ENCODE measurements around the gene CNDP1.

The CNDP1 gene

GRCh38 chr18:74541703-74542555 lies 7.6 kb downstream of the CNDP1 start:
- H3K9me3 Mint-ChIP-seq: peaks cover 10% of the 10 kb centered on the region
- peaks cover 17% of the 10 kb centered on the region for H3K4me1 Mint-ChIP-seq
- no peaks in the 10 kb centered on the region for H3K36me3 Mint-ChIP-seq (ENCODE audit: low read depth)
- peak overlapping the region; percentile 54 for H3K27ac Mint-ChIP-seq
- no peak for TF ChIP-seq CTCF (IDR thresholded peaks at IDR 0.05)
- no peak for DNase-seq
- H3K4me3 Mint-ChIP-seq: no peak overlapping the region
- H3K27me3 Mint-ChIP-seq (ENCODE audit: low read depth, poor library complexity): peaks cover 28% of the 10 kb centered on the region

GRCh38 chr18:74544898-74545297 lies 10.6 kb downstream of the CNDP1 start:
- peaks cover 6% of the 10 kb centered on the region for H3K36me3 Mint-ChIP-seq (ENCODE audit: low read depth)

GRCh38 chr18:74546007-74546406 lies 11.7 kb downstream of the CNDP1 start:
- Mint-ChIP-seq H3K27ac (no peak overlapping the region), H3K36me3 (ENCODE audit: low read depth) (peaks cover 6% of the 10 kb centered on the region), H3K4me3 (no peak overlapping the region), H3K9me3 (peaks cover 47% of the 10 kb centered on the region), H3K27me3 (ENCODE audit: low read depth, poor library complexity) (peaks cover 18% of the 10 kb centered on the region), H3K4me1 (peaks cover 10% of the 10 kb centered on the region)
- no peak for DNase-seq
- TF ChIP-seq CTCF (IDR thresholded peaks at IDR 0.05): no peak

More at GRCh38 chr18:74544898-74545297, 10.6 kb downstream of the CNDP1 start:
- Mint-ChIP-seq H3K27ac (no peak overlapping the region), H3K9me3 (peaks cover 36% of the 10 kb centered on the region), H3K27me3 (ENCODE audit: low read depth, poor library complexity) (peaks cover 22% of the 10 kb centered on the region), H3K4me3 (no peak overlapping the region), H3K4me1 (peaks cover 17% of the 10 kb centered on the region)
- no peak for DNase-seq
- no peak for TF ChIP-seq CTCF (IDR thresholded peaks at IDR 0.05)

- no peak for DNase-seq
- Mint-ChIP-seq H3K27ac (no peak overlapping the region), H3K9me3 (peaks cover 54% of the 10 kb centered on the region), H3K4me1 (peaks cover 19% of the 10 kb centered on the region), H3K4me3 (no peak overlapping the region), H3K27me3 (ENCODE audit: low read depth, poor library complexity) (peaks cover 18% of the 10 kb centered on the region), H3K36me3 (ENCODE audit: low read depth) (peaks cover 6% of the 10 kb centered on the region)
- no peak for TF ChIP-seq CTCF (IDR thresholded peaks at IDR 0.05)
Measured at GRCh38 chr18:74546751-74547530, 12.6 kb downstream of the CNDP1 start.

- no peak for DNase-seq
- H3K9me3 Mint-ChIP-seq: peaks cover 55% of the 10 kb centered on the region
- no peak for TF ChIP-seq CTCF (IDR thresholded peaks at IDR 0.05)
- peaks cover 14% of the 10 kb centered on the region for H3K27me3 Mint-ChIP-seq (ENCODE audit: low read depth, poor library complexity)
- H3K27ac Mint-ChIP-seq: no peak overlapping the region
- H3K36me3 Mint-ChIP-seq (ENCODE audit: low read depth): peaks cover 6% of the 10 kb centered on the region
- peaks cover 17% of the 10 kb centered on the region for H3K4me1 Mint-ChIP-seq
- no peak overlapping the region for H3K4me3 Mint-ChIP-seq
Measured at GRCh38 chr18:74547860-74548259, 13.6 kb downstream of the CNDP1 start.

All from nephron progenitor cell (in vitro differentiated cells).